ENCODE data around the gene ADK.

- TF ChIP-seq CTCF (IDR thresholded peaks at IDR 0.05) (no peak), POLR2A (IDR thresholded peaks at IDR 0.05) (no peak)
Measured at GRCh38 chr10:74511051-74511450, 360.0 kb downstream of the ADK start.

All from stomach (tissue), 4 donors.